Urothelium cell line (cell line): ENCODE results near the gene CEP70.

ENCODE experiments used
- DNase-seq: peaks from one replicate; pipeline ENCODE4 v3.0.0; 2011; ENCODE audit warnings: low spot score, mixed read lengths
- FAIRE-seq: peaks from 2 replicates; lab custom pipeline; 2011; peaks lifted over from hg19 to GRCh38; lab: Jason Lieb, UNC

CEP70 gene

DNA sequence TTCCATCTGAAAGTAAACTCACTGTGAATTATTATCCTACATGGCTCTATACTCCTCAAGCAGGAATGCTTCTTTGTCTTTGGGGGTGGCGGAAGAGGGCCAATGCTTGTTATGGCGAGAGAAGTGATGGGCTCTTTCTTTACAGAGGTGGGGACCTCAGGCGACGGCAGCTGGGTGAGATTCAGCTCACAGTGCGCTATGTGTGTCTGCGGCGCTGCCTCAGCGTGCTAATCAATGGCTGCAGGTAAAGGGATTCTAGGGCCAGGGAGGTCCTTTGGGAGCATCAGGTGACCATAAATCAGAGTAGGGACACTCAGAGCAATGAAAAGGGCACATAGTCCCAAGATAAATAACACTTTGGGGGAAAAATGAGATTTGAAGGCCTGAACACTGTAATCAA lies 120.7 kb downstream of the CEP70 start:
- FAIRE-seq: no peak
- DNase-seq: no peak

- FAIRE-seq (no peak), DNase-seq (no peak)
These were observed 121.8 kb downstream of the CEP70 start for GRCh38 chr3:138472141-138472825.

- DNase-seq (no peak), FAIRE-seq (no peak)
These were observed 122.6 kb downstream of the CEP70 start for GRCh38 chr3:138471481-138471880.

DNA sequence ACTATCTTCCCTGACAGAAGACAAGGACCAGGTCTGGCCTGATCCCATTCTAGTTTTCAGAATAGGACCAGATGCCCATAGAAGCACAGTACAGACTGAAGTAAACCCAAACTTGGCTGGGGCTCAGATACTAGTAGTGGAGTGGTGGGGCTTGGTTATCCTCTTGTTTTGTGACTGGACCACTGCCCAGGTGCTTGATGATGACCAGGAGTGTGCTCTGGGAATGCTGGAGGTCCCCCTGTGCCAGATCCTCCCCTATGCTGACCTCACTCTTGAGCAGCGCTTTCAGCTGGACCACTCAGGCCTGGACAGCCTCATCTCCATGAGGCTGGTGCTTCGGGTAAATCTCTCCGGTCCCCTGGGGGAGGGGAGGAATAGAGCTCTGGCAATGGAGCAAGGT lies 123.4 kb downstream of the CEP70 start:
- no peak for FAIRE-seq
- no peak for DNase-seq

DNA sequence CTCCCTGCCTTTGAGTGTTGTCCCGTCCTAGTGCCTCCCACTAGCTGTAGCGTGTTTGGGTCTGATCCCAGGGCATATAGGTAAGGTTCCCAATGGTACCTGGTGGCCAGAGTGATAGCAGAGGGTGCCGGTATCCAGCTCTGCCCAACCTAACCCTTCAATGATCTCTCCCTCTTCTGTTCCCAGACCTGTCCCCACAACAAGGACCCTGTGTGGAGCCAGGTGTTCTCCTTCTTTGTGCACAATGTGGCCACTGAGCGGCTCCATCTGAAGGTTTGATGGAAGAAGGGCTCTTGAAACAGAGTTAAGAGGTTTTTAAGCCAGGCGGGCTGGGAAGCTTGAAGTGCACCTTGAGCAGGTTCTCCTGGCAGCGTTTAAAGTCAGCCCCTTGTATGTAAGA lies 124.2 kb downstream of the CEP70 start:
- FAIRE-seq (no peak), DNase-seq (no peak)

GRCh38 chr3:138468886-138469285 lies 125.2 kb downstream of the CEP70 start:
- no peak for FAIRE-seq
- DNase-seq: no peak

GRCh38 chr3:138468451-138468850 lies 125.6 kb downstream of the CEP70 start:
- FAIRE-seq (no peak), DNase-seq (no peak)

- no peak for FAIRE-seq
- DNase-seq: no peak
These were observed 126.1 kb downstream of the CEP70 start for GRCh38 chr3:138467931-138468330.

DNA sequence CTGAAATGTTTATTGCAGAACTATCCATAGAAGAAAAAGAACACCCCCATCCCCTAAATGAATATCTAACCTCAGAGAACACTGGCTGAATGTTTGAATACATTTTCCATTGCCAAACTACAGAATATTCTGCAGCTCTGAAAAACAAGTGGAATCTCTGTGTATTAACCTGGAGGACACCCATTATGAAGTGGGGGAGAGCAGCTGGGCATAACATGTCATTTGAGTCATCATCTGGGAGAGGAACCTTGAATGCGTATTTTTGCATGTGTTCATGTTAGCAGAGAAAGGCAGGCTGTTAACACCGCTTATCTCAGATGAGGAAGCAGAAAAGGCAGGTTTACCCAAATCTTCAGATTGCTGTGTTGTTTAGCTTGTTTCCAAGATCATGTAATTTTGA lies 128.1 kb downstream of the CEP70 start:
- FAIRE-seq (no peak), DNase-seq (no peak)

DNA sequence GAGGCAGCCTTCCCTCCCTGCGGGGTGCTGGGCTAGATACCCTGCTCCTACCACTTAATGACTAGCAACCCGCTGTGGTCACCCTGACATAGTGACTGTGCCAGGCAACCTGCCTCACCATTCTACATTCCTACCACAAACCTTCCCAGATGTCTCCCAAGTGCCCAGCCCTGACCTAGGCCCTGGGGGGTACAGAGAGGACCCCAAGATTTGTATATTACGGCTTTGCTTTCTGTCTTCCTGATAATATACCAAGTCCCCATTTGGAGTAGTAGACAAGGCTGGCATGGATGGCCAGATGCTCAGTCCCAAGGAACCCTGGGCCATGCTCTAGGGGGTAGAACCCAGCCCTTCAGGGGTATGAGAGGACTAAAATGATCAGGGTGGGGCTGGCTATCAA lies 128.6 kb downstream of the CEP70 start:
- no peak for FAIRE-seq
- no peak for DNase-seq

- FAIRE-seq (no peak), DNase-seq (no peak)
These were observed 129.6 kb downstream of the CEP70 start for GRCh38 chr3:138464491-138464860.

DNA sequence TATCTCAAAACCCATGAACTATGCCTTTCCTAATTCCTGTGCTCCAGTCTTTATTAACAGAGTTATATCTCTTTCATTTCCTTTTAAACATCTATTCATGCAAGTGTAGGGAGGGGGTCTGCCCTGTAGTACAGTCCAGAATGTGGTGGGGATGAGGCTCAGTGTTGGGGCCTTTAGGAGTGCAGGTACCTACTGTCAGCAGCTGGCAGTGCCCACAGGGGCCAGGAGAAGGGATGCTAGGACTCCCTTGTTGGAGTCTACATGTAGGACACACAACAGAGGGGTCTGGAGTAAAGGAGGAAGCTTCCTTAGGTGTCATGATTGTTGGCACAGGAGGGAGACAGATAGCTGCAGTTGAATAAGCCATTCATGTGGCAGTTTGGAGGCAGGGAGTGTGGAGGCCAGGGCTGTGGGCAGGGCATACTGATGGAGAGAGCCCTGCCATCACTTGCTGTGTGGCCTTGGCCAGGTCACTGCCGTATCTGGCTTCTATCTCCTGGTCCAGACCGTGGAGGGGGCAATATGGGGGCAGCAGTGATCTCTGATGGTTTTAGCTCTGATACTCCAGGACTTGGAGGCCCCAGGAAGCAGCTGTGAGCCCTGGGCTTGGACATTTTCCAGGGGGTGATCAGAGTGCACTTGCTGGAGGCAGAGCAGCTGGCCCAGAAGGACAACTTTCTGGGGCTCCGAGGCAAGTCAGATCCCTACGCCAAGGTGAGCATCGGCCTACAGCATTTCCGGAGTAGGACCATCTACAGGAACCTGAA lies 130.2 kb downstream of the CEP70 start:
- FAIRE-seq (no peak), DNase-seq (no peak)

DNA sequence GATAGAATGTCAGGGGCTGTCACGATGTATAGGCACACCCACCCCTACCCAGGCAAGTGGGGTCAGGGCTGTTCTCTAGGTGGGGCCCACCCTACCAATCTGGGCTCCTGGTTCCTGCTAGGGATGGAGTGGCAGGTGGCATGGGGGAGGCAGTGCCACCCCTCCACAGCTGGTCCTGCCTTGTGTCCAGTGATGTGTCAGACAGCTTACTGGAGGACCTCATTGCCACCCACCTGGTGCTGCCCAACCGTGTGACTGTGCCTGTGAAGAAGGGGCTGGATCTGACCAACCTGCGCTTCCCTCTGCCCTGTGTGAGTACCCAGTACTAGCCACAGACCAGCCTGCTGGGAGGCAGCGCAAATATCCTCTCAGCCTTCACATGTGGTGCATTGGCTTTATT lies 132.2 kb downstream of the CEP70 start:
- FAIRE-seq (no peak), DNase-seq (no peak)

- FAIRE-seq: no peak
- DNase-seq: no peak
These were observed 132.8 kb downstream of the CEP70 start for GRCh38 chr3:138461246-138461645.

GRCh38 chr3:138460536-138461205 lies 133.4 kb downstream of the CEP70 start:
- DNase-seq (no peak), FAIRE-seq (no peak)

DNA sequence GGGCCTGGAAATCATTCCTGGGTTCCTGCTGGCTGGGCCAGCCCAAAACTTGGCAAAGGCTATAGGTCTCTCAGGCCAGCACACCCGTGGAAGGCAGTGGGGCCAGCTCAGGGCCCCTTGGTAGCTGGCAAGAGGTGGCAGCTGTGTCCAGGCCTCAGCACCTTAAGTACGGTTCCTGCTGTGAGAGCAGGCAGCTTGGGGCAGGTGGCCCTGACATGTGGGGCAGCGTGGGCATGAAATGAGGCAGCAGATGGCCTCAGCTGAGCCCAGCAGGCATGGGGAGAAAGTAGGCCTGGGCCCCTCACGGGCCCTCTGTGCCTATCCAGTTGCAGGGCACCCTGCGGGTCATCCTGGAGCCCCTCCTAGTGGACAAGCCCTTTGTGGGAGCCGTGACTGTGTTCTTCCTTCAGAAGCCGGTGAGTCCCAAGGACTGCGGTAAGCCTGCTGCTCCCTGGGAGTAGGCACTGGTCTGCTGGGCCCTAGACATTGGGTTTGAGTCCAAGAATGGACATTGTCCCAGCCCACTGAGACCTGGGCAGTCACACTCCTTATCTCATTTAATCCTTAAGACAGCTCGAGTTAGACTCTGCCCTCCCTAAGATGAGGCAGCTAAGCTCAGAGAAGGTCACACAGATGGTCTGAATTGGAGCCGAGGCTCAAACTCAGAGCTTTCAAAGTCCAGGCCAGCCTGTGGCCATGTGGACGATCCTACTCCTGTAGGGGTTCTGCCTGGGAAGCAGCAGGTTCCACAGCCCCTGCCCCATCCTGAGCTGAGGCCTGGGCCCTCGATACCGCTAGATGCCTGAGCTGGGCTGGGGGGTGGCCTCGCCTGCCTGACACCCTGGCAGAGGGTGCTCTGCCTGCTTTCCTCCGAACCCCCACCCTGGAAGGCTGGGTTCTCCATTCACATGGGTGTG lies 134.2 kb downstream of the CEP70 start:
- DNase-seq: no peak
- FAIRE-seq: no peak

DNA sequence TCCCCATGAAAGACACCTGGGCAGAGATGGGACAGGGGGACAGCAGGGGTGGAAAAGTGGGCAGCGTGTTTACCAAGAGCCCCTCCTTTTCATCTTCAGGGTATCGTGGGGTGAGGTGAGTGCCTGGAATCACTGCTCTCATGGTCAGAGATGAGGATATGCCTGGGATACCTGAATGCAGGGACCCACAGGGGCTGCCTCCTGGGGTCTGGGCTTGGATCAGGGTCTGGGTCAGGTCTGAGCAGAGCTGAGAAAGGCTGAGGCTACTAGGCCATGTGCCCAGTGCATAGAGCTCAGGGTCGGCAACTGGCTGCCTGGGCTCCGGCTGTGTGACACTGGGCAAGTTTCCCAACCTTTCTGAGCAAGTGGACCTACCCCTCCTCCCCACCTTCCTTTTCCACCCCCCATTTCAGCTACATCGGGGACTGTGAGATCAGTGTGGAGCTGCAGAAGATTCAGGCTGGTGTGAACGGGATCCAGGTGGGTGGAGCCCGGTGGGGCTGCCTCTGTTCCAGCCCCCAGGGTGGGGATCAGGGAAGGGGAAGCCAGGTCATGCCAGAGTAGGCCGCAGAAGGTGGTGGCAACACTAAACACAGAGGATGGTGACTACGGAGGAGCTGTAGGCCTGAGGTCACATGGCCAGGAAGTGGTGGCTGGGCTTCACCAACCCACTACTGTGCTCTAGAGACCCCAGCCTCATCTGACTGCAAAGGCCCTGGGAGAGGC lies 135.1 kb downstream of the CEP70 start:
- DNase-seq: no peak
- no peak for FAIRE-seq

GRCh38 chr3:138457863-138458735 lies 136.0 kb downstream of the CEP70 start:
- DNase-seq (no peak), FAIRE-seq (no peak)
